Hematopoietic multipotent progenitor cell treated with erythropoietin and hydrocortisone succinate and interleukin-3 and kit ligand, for 6 days (in vitro differentiated cells): ENCODE data around the gene SLC6A8.
"Not testable (repeated sequence)": the region's sequence is repeated elsewhere in the genome, so short reads cannot be mapped to it uniquely, and the experiment has no call there.

Experiments
- DNase-seq: peaks from one replicate; pipeline ENCODE4 v3.0.0-alpha.2; 2015

SLC6A8 gene

GRCh38 chrX:153694256-153694655 lies 6.5 kb downstream of the SLC6A8 start:
- not testable (repeated sequence) for DNase-seq

- no peak for DNase-seq
Measured at GRCh38 chrX:153694687-153695270, 7.1 kb downstream of the SLC6A8 start.

GRCh38 chrX:153696100-153696499 lies 8.4 kb downstream of the SLC6A8 start:
- DNase-seq: no peak

- not testable (repeated sequence) for DNase-seq
Measured at GRCh38 chrX:153696538-153696937, 8.8 kb downstream of the SLC6A8 start.

- DNase-seq: not testable (repeated sequence)
Measured at GRCh38 chrX:153696986-153697722, 9.4 kb downstream of the SLC6A8 start.

GRCh38 chrX:153697924-153698865 lies 10.5 kb downstream of the SLC6A8 start:
- DNase-seq: no peak

GRCh38 chrX:153699210-153699783 lies 11.6 kb downstream of the SLC6A8 start:
- DNase-seq: not testable (repeated sequence)

GRCh38 chrX:153699784-153700371 lies 12.2 kb downstream of the SLC6A8 start:
- DNase-seq: not testable (repeated sequence)

- DNase-seq: no peak
Measured at GRCh38 chrX:153700376-153700945, 12.7 kb downstream of the SLC6A8 start.

- no peak for DNase-seq
Measured at GRCh38 chrX:153700967-153701366, 13.2 kb downstream of the SLC6A8 start.

GRCh38 chrX:153701706-153702105 lies 14.0 kb downstream of the SLC6A8 start:
- no peak for DNase-seq

- DNase-seq: no peak
Measured at GRCh38 chrX:153702336-153703035, 14.8 kb downstream of the SLC6A8 start.

- DNase-seq: no peak
Measured at GRCh38 chrX:153703036-153703370, 15.3 kb downstream of the SLC6A8 start.

- no peak for DNase-seq
Measured at GRCh38 chrX:153704021-153704526, 16.3 kb downstream of the SLC6A8 start.

GRCh38 chrX:153704631-153705402 lies 17.1 kb downstream of the SLC6A8 start:
- not testable (repeated sequence) for DNase-seq

- DNase-seq: not testable (repeated sequence)
Measured at GRCh38 chrX:153705403-153706060, 17.8 kb downstream of the SLC6A8 start.

- no peak for DNase-seq
Measured at GRCh38 chrX:153706799-153707198, 19.1 kb downstream of the SLC6A8 start.

GRCh38 chrX:153707406-153707805 lies 19.7 kb downstream of the SLC6A8 start:
- no peak for DNase-seq

- DNase-seq: peak; percentile 78
Measured at GRCh38 chrX:153708415-153708814, 20.7 kb downstream of the SLC6A8 start.
